Fibroblast of villous mesenchyme (primary cell): ENCODE data around the gene SLC38A11. TPM values are rescaled to one million over a fixed set of nuclear protein-coding genes. Genes with fewer than 3 reads are reported as not detected.
"Not testable (repeated sequence)": the region's sequence is repeated elsewhere in the genome, so short reads cannot be mapped to it uniquely, and the experiment has no call there.

Source experiments
- DNase-seq: peaks from one replicate; pipeline ENCODE4 v3.0.0-alpha.2; 2010; ENCODE audit warnings: low read depth
- H3K4me3 ChIP-seq: 2 replicates; pipeline ENCODE4 v1.5.1; 2011; ENCODE audit warnings: low read depth, mild to moderate bottlenecking, low read length
- total RNA-seq: library from RNA; depleted of rRNA; stranded (reverse); fragments of >200 nt; gene quantifications from 2 replicates; pipeline ENCODE4 v1.2.3, GENCODE V29; 2012
- TF ChIP-seq, protein P1 (sequence below): IDR thresholded peaks from 2 replicates; pipeline ENCODE4 v1.5.1; 2012; ENCODE audit warnings: low read depth, mild to moderate bottlenecking, low read length; ENCODE audit not compliant: insufficient read depth

SLC38A11 gene, protein sequence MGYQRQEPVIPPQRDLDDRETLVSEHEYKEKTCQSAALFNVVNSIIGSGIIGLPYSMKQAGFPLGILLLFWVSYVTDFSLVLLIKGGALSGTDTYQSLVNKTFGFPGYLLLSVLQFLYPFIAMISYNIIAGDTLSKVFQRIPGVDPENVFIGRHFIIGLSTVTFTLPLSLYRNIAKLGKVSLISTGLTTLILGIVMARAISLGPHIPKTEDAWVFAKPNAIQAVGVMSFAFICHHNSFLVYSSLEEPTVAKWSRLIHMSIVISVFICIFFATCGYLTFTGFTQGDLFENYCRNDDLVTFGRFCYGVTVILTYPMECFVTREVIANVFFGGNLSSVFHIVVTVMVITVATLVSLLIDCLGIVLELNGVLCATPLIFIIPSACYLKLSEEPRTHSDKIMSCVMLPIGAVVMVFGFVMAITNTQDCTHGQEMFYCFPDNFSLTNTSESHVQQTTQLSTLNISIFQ
- under 0.01 TPM in 1 of 2 replicates, not detected in the other for total RNA-seq

DNA sequence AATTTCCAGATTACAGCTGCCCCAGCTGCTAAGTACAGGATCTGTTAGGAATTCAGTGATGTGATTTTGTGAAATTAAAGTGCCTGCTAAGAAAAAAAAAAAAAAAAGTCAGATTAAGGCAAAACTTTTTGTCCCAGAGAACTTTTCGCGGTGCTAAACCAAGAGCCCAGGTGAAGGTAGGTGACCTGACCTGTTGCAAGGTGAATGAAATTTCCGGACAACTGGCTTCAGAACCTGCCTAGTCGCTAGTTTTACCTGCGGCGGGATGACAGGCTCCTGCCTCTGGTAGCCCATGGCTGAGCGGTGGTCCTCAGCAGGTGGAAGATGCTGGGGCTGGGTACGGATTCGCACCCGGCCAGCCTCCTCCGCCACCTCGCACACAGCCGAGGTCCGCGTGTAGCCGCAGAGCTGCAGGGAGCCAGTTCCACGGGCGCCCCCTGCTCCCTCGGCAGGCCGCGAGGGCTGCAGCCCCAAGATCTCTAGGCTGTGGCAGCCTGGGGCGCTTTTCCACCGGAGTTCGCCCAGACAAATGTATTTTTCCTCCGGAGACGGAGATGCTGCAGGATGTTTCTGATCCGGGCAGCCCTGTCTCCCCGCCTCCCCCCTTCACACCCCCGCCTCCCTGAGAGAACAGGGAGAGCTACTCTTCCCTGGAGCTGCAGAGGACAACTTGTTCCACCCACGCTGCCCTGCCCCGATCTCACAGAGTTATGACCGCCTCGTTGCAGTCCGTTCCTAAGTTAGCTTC is at the start of gene SLC38A11:
Gene SLC38A11, minus strand, starts transcription at position 572 of the 748 bp plus-strand sequence. Its CDS starts 278 bp downstream, at position 294.
- peak within 1 kb of the TSS; percentile 48 for H3K4me3 ChIP-seq
- no peak for DNase-seq
- TF ChIP-seq, protein P1, sequence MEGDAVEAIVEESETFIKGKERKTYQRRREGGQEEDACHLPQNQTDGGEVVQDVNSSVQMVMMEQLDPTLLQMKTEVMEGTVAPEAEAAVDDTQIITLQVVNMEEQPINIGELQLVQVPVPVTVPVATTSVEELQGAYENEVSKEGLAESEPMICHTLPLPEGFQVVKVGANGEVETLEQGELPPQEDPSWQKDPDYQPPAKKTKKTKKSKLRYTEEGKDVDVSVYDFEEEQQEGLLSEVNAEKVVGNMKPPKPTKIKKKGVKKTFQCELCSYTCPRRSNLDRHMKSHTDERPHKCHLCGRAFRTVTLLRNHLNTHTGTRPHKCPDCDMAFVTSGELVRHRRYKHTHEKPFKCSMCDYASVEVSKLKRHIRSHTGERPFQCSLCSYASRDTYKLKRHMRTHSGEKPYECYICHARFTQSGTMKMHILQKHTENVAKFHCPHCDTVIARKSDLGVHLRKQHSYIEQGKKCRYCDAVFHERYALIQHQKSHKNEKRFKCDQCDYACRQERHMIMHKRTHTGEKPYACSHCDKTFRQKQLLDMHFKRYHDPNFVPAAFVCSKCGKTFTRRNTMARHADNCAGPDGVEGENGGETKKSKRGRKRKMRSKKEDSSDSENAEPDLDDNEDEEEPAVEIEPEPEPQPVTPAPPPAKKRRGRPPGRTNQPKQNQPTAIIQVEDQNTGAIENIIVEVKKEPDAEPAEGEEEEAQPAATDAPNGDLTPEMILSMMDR, result peak; percentile 28

DNA sequence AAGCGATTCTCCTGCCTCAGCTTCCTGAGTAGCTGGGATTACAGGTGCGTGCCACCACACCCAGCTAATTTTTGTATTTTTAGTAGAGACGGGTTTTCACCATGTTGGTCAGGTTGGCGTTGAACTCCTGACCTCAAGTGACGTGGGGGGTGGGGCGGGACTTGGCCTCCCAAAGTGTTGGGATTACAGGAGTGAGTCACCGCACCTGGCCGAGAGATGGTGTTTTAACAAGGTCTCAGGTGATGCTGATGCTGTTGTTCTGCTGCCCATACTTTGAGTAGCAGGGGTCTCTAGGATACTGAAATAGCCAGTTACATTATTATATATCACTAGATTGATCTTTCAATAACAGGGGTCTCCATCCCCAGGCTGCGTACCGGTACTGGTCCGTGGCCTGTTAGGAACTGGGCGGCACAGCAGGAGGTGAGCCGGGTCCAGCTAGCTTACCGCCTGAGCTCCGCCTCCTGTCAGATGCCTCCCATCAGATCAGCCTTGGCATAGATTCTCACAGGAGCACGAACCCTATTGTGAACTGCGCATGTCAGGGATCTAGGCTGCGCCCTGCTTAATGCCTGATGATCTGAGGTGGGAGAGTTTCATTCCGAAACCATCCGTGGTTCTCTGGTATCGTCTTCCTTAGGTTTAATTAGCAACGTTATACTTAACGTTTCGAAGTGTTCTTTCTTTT is 48.3 kb upstream of the SLC38A11 start:
- TF ChIP-seq, protein P1, result no peak
- no peak overlapping the region for H3K4me3 ChIP-seq
- no peak for DNase-seq

DNA sequence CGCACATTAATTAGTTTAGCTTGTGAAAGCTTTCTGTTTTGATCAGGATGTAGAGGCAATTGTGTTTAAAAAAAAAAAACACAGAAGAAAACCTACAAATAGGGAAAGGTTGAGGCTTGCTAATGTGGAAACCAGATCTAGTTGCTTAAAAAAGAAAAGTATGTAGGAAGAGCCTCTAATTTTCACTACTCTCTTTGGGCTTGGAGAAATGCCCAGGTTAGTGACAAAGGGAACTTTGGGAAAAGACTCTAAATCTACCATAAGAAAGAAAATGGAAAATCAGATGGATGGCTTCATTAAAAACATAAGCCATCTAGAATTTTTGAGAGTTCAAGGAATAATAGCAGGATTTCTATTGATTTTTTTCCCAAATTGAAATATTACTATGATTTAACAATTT is 47.3 kb upstream of the SLC38A11 start:
- no peak for DNase-seq
- TF ChIP-seq, protein P1, result no peak
- no peak overlapping the region for H3K4me3 ChIP-seq

DNA sequence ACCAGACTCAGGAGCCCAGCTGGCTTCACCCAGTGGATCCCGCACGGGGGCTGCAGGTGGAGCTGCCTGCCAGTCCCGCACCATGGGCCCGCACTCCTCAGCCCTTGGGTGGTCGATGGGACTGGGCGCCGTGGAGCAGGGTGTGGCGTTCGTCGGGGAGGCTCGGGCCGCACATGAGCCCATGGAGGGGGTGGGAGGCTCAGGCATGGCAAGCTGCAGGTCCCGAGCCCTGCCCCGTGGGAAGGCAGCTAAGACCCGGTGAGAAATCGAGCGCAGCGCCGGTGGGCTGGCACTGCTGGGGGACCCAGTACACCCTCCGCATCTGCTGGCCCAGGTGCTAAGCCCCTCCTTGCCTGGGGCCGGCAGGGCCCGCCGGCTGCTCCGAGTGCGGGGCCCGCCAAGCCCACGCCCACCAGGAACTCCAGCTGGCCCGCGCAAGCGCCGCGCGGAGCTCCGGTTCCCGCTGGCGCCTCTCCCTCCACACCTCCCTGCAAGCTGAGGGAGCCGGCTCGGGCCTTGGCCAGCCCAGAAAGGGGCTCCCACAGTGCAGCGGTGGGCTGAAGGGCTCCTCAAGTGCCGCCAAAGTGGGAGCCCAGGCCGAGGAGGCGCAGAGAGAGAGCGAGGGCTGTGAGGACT is 39.5 kb upstream of the SLC38A11 start:
- not testable (repeated sequence) for DNase-seq, H3K4me3 ChIP-seq

DNA sequence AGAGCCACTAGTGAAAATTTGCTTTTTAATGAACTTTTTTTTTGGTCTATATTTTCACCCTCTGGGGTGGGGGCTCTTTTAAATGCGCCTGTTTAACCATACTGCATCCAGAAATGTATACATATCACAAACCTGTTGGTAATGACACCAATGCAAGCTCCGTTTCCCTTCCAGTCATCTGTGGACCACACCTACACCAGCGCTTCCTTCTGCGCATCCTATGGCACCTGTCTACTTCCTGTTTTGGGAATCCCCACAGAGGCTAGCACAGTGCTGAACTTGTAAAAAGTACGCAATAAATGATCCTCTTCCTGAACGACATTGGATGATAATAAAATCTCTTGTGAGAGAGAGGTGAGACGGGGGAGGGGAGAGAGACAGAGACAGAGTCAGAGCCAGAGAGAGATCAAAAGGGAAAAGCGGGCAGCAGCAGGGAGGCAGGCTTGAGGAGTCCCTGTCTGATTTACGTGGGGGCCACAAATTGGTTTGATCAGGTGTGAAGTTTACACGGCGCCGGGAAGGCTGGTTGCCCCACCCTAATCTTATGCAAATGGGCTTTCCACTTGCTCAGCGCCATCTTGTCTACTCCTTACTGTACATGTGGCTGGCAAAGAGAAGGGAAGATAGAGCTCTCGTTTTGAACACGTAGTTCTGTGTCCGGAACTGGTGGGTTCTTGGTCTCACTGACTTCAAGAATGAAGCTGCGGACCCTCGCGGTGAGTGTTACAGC is 38.1 kb upstream of the SLC38A11 start:
- no peak overlapping the region for H3K4me3 ChIP-seq
- TF ChIP-seq, protein P1, result no peak
- no peak for DNase-seq

DNA sequence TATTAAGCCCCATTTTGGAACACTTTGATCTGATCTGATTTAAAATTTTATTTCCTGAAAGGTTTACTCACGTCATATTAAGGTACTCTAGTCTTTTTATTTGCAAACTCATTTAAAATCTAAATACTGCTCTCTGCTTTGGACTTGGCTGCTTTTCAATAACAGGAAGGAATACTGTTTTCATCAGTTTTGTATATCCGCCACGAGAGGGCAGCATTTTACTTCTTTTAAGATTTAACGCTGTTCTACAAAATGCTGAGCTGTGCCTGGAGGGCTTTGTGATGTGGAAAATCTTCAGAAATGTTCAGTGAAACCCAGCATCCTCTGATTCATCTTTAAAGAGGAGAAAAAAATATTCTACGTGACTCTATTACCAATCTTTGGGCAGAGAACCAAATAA is 37.5 kb upstream of the SLC38A11 start:
- TF ChIP-seq, protein P1, result peak; percentile 44
- peak; percentile 86 for DNase-seq
- H3K4me3 ChIP-seq, result no peak overlapping the region

DNA sequence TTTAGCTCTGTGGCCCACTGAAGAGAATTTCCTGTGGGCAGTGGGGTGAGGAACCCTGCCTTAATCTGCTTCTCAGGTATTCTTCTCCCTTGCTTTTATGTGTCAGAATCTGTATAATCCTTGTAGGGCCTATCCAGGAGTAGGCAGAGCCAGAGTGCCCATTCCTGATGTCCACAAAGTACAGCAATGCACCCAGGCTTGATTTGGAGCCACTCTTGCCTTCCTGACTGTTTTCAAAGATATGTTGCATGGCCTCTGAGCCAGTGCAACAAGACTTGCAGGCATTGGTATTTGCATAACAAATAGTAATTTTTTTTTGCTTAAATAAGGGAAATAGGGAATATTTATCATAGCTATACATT is 36.7 kb upstream of the SLC38A11 start:
- not testable (repeated sequence) for DNase-seq, H3K4me3 ChIP-seq

DNA sequence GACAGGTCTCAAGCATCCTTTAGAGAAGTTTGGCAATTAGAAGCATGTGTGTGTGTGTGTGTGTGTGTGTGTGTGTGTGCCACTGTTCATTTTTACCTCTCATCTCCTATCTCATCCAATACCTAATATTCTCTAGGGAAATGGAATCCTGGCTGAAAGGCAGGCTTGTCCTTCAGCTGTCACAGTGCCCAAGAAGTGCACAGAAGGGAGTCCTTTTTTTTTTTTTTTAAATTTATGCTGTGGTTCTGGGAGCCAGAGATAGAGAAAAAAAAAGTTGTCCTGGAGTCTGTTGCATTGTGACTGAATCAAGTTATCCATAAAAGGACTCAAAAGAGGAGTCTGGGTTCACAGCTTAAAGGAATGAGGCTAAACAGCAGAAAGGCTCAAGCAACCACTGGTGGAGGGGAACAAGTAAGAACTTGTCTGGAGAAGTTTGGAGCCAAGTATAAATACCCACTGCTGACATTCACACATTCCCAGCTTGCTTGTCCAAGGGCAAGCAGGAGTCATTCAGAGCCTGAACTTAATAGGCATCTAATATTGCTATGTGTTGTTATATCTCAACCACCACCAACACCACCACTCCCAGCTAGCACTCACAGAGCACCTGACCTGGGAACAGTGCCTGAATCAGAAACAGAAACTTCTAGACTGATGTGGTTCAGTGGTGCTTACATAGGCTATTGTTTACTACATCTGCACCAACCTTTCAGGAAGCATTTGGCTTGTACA is 36.2 kb upstream of the SLC38A11 start:
- H3K4me3 ChIP-seq, result not testable (repeated sequence)
- DNase-seq, result peak; percentile 28

DNA sequence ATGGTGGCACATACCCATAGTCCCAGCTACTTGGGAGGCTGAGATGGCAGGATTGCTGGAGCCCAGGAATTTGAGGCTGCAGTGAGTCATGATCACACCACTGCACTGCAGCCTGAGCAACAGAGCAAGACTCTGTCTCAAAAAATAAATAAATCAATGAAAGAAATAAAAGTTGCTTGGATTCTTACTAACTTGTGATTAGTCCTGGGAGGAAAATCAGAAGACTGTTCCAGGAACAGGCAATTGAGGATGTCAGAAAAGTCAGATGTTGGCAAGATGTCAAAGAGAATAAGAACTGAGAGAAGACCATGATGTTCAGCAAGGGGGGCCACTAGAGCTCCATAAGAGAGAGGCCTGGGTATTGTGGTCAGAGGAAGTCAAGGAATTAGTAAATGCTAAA is 35.6 kb upstream of the SLC38A11 start:
- not testable (repeated sequence) for H3K4me3 ChIP-seq
- DNase-seq, result peak; percentile 63

DNA sequence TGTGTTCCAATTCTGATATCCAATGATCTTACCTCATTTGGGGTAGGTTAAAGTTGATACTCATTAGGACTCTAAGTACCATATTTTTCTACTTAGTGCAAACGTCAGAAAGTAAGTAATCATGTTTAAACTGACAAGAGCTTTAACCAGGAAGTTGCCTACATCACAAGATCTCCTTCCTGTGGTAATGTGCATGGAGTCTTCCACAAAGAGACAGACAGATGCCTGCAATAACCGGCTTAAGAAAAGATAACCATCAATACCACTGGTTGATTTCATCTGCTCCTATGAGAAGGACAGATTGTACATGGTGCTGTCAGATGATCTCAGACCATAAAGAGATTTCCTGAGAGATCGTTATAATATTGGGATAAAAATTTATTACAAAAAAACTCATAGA is 33.5 kb upstream of the SLC38A11 start:
- not testable (repeated sequence) for DNase-seq, H3K4me3 ChIP-seq

DNA sequence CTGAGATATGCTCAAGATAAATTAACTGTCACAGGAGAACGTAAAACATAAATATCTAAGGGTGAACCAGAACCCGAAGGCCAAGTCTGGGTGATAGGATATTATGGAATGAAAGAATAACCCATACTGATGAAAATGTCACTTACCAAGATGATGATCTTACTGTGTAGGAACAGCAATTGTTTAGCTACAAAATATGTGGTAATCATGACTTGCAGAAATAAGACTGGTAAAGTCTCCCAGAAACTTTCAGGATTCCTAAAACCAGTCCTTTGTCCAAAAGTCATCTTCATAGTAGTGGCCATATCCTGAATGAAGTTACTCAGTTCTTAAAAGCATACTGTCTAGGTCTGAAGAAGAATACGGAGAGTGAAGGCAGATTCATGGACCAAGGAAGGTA is 30.7 kb upstream of the SLC38A11 start:
- DNase-seq, H3K4me3 ChIP-seq: not testable (repeated sequence)
